ENCODE results near the gene PFAS.
"Not testable (repeated sequence)": the region's sequence is repeated elsewhere in the genome, so short reads cannot be mapped to it uniquely, and the experiment has no call there.

DNA sequence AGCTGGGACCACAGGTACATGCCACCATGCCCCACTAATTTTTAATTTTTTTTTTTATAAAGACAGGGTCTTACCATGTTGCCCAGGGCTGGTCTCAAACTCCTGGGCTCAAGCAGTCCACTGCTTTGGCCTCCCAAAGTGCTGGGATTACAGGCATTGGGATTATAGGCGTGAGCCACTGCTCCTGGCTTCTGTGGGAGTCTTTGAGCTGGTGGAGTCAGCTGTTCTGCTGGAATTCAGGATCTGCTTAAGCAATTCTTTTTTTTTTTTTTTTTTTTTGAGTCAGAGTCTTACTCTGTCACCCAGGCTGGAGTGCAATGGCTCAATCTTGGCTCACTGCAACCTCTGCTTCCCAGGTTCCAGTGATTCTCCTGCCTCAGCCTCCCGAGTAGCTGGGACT lies 2.3 kb downstream of the PFAS start:
- TF ChIP-seq, protein P1, sequence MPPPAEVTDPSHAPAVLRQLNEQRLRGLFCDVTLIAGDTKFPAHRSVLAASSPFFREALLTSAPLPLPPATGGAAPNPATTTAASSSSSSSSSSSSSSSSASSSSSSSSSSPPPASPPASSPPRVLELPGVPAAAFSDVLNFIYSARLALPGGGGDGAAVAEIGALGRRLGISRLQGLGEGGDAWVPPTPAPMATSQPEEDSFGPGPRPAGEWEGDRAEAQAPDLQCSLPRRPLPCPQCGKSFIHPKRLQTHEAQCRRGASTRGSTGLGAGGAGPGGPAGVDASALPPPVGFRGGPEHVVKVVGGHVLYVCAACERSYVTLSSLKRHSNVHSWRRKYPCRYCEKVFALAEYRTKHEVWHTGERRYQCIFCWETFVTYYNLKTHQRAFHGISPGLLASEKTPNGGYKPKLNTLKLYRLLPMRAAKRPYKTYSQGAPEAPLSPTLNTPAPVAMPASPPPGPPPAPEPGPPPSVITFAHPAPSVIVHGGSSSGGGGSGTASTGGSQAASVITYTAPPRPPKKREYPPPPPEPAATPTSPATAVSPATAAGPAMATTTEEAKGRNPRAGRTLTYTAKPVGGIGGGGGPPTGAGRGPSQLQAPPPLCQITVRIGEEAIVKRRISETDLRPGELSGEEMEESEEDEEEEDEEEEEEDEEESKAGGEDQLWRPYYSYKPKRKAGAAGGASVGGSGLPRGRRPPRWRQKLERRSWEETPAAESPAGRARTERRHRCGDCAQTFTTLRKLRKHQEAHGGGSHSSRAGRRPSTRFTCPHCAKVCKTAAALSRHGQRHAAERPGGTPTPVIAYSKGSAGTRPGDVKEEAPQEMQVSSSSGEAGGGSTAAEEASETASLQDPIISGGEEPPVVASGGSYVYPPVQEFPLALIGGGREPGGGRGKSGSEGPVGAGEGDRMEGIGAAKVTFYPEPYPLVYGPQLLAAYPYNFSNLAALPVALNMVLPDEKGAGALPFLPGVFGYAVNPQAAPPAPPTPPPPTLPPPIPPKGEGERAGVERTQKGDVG (CRISPR knock-in tag; IDR thresholded peaks at IDR 0.05) = not testable (repeated sequence)
- TF ChIP-seq, protein P2, sequence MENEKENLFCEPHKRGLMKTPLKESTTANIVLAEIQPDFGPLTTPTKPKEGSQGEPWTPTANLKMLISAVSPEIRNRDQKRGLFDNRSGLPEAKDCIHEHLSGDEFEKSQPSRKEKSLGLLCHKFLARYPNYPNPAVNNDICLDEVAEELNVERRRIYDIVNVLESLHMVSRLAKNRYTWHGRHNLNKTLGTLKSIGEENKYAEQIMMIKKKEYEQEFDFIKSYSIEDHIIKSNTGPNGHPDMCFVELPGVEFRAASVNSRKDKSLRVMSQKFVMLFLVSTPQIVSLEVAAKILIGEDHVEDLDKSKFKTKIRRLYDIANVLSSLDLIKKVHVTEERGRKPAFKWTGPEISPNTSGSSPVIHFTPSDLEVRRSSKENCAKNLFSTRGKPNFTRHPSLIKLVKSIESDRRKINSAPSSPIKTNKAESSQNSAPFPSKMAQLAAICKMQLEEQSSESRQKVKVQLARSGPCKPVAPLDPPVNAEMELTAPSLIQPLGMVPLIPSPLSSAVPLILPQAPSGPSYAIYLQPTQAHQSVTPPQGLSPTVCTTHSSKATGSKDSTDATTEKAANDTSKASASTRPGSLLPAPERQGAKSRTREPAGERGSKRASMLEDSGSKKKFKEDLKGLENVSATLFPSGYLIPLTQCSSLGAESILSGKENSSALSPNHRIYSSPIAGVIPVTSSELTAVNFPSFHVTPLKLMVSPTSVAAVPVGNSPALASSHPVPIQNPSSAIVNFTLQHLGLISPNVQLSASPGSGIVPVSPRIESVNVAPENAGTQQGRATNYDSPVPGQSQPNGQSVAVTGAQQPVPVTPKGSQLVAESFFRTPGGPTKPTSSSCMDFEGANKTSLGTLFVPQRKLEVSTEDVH (IDR thresholded peaks at IDR 0.05; ENCODE audit: low read depth, partially characterized antibody) = not testable (repeated sequence)
- TF ChIP-seq MYB (IDR thresholded peaks at IDR 0.05; ENCODE audit: borderline replicate concordance, low read depth, low read length); HDGF (IDR thresholded peaks at IDR 0.05); NFYB (IDR thresholded peaks at IDR 0.05; ENCODE audit: insufficient read depth, low read depth, low read length); POLR2A (IDR thresholded peaks at IDR 0.05; ENCODE audit: low read depth, low read length): not testable (repeated sequence)

Measured in GM12878 (cell line).